Sigmoid colon (tissue), 4 donors: ENCODE data around the gene GUCA2B.

Experiments
- EP300 ChIP-seq, 4 donors: sonication (generic); formaldehyde crosslinking; IDR thresholded peaks; one replicate each; pipeline ENCODE4 v1.6.1; 2017; ENCODE audit warnings: antibody characterized with exemption in 4 of 4
- POLR2A ChIP-seq, 2 donors: fragments of 450-650 bp; IDR thresholded peaks; one replicate each; pipeline ENCODE4 v1.6.1; 2016; ENCODE audit warnings: antibody characterized with exemption in 2 of 2, mild to moderate bottlenecking in 2 of 2, moderate library complexity in 2 of 2
- POLR2AphosphoS5 ChIP-seq, 4 donors: sonication (generic); formaldehyde crosslinking; IDR thresholded peaks; one replicate each; pipeline ENCODE4 v1.6.1; 2017; ENCODE audit warnings: antibody characterized with exemption in 4 of 4
- TF ChIP-seq, protein P1 (sequence below), 4 experiments: fragments of 450-650 bp in 3 of 4; fragments of 200-600 bp in 1 of 4; IDR thresholded peaks; one replicate each; pipeline ENCODE4 v1.5.1; 2016 to 2019; ENCODE audit warnings: antibody characterized with exemption in 4 of 4, mild to moderate bottlenecking in 3 of 4, moderate library complexity in 2 of 4

DNA sequence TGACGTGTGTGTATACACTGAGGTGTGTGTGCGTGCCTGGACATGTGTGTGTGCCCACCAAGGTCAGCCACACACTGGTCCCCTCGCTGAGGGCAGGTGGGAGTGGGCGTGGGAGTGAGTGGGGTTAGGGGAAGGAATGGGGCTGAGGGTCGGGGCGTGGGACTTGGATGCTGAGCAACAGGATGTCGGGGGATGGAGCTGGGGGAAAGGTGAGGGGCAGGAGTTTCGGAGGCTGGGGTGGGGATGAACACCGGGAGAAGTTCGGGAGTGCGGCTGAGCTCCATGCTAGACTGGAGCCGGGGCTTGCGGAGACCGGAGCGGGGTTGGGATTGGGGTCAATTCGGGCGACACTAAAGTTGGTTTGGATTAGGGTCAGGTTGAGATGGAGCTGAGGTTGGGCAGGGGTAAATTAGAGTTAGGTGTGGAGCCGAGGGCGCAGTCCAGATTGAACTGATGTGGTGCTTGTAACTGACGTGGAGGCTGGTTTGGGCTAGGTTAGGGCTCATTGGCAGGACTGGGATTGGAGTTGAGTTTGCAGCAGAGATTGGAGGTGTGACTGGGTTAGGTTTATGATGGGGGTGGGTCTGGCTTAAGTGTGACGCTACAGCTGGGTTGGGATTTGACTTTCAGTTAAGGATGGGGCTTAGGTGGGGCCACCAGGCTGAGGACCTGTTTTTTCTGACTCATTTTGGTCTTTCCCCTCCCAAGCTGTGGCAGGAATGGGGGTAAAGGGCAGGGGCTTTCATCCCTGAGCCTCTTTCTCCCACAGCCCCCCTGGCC is 14.6 kb downstream of the GUCA2B start:
- TF ChIP-seq, protein P1, sequence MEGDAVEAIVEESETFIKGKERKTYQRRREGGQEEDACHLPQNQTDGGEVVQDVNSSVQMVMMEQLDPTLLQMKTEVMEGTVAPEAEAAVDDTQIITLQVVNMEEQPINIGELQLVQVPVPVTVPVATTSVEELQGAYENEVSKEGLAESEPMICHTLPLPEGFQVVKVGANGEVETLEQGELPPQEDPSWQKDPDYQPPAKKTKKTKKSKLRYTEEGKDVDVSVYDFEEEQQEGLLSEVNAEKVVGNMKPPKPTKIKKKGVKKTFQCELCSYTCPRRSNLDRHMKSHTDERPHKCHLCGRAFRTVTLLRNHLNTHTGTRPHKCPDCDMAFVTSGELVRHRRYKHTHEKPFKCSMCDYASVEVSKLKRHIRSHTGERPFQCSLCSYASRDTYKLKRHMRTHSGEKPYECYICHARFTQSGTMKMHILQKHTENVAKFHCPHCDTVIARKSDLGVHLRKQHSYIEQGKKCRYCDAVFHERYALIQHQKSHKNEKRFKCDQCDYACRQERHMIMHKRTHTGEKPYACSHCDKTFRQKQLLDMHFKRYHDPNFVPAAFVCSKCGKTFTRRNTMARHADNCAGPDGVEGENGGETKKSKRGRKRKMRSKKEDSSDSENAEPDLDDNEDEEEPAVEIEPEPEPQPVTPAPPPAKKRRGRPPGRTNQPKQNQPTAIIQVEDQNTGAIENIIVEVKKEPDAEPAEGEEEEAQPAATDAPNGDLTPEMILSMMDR (IDR thresholded peaks at IDR 0.05), result no peak
- no peak for TF ChIP-seq POLR2A (IDR thresholded peaks at IDR 0.05)
- no peak for TF ChIP-seq EP300 (IDR thresholded peaks at IDR 0.05)
- TF ChIP-seq POLR2AphosphoS5 (IDR thresholded peaks at IDR 0.05), result no peak
